HG03558 (cell line): ENCODE data around the gene M1AP.
"Not testable (repeated sequence)": the region's sequence is repeated elsewhere in the genome, so short reads cannot be mapped to it uniquely, and the experiment has no call there.

Experiments used
- ATAC-seq: cut with Tn5 transposase; IDR thresholded peaks from one replicate; pipeline ENCODE4 v1.9.1; 2021; ENCODE audit warnings: moderate number of reproducible peaks; ENCODE audit not compliant: unreplicated experiment; ENCODE audit errors: extremely low read depth

Gene M1AP

GRCh38 chr2:74569686-74570085 is 78.4 kb downstream of the M1AP start:
- no peak for ATAC-seq

- no peak for ATAC-seq
Observed at GRCh38 chr2:74567881-74568280, 80.2 kb downstream of the M1AP start.

- ATAC-seq: no peak
Observed at GRCh38 chr2:74566754-74567085, 81.4 kb downstream of the M1AP start.

- no peak for ATAC-seq
Observed at GRCh38 chr2:74566076-74566753, 81.9 kb downstream of the M1AP start.

GRCh38 chr2:74564222-74564621 is 83.9 kb downstream of the M1AP start:
- no peak for ATAC-seq

GRCh38 chr2:74562126-74562775 is 85.9 kb downstream of the M1AP start:
- no peak for ATAC-seq

GRCh38 chr2:74561022-74561421 is 87.1 kb downstream of the M1AP start:
- ATAC-seq: not testable (repeated sequence)

GRCh38 chr2:74560591-74560990 is 87.5 kb downstream of the M1AP start:
- ATAC-seq: no peak

GRCh38 chr2:74559912-74560311 is 88.2 kb downstream of the M1AP start:
- no peak for ATAC-seq

- no peak for ATAC-seq
Observed at GRCh38 chr2:74558284-74559230, 89.6 kb downstream of the M1AP start.

- ATAC-seq: no peak
Observed at GRCh38 chr2:74556831-74557370, 91.2 kb downstream of the M1AP start.

- ATAC-seq: no peak
Observed at GRCh38 chr2:74556159-74556558, 92.0 kb downstream of the M1AP start.

- ATAC-seq: no peak
Observed at GRCh38 chr2:74555610-74556103, 92.5 kb downstream of the M1AP start.

- ATAC-seq: no peak
Observed at GRCh38 chr2:74554820-74555531, 93.2 kb downstream of the M1AP start.

GRCh38 chr2:74553892-74554819 is 94.0 kb downstream of the M1AP start, which contains the start of the genes DOK1 and LOXL3:
DOK1 (plus strand) TSS chr2:74554720; CDS start chr2:74554755, 35 bp downstream.
LOXL3 (minus strand) TSS chr2:74553942; CDS start chr2:74552634, 1,308 bp downstream.
- ATAC-seq: peak; percentile 24

GRCh38 chr2:74552914-74553811 is 95.0 kb downstream of the M1AP start:
- no peak for ATAC-seq

- no peak for ATAC-seq
Observed at GRCh38 chr2:74551942-74552913, 95.9 kb downstream of the M1AP start.
